ENCODE data around the gene ZNF544.

The ZNF544 gene

GRCh38 chr19:58237324-58237723 lies 8.6 kb downstream of the ZNF544 start:
- Histone ChIP-seq H3K18ac (ENCODE audit: low read length) (no peak overlapping the region), H4K12ac (ENCODE audit: low read depth, low read length) (no peak overlapping the region), H2AK5ac (ENCODE audit: low read length) (no peak overlapping the region), H4K91ac (ENCODE audit: low read depth, low read length) (no peak overlapping the region), H3K23ac (ENCODE audit: low read length) (no peak overlapping the region), H3K4me2 (ENCODE audit: low read length) (no peak overlapping the region), H3K4me1 (ENCODE audit: control insufficient read depth in 1 of 2, insufficient read depth in 2 of 2, low read length in 2 of 2) (no peaks in the 10 kb centered on the region), H3K14ac (ENCODE audit: low read length) (no peak overlapping the region), H2BK12ac (ENCODE audit: low read length) (no peak overlapping the region), H2AFZ (ENCODE audit: insufficient read depth, low read length, poor library complexity) (no peak overlapping the region), H3K4ac (ENCODE audit: low read depth, low read length) (no peak overlapping the region), H3K9ac (ENCODE audit: low read length) (no peak overlapping the region), H2BK120ac (ENCODE audit: insufficient read depth, low read length, poor library complexity) (no peak overlapping the region), H4K8ac (ENCODE audit: low read depth, low read length) (no peak overlapping the region), H2BK5ac (ENCODE audit: low read depth, low read length, poor library complexity) (no peak overlapping the region), H3K27ac (ENCODE audit: low read depth, low read length) (no peak overlapping the region), H3K36me3 (ENCODE audit: control insufficient read depth in 1 of 2, insufficient read depth in 2 of 2, low read length in 2 of 2) (peaks cover 44 to 59% of the 10 kb centered on the region in 2 experiments), H3K27me3 (ENCODE audit: insufficient read depth, low read length) (no peaks in the 10 kb centered on the region), H3K9me3 (ENCODE audit: insufficient read depth, low read depth, low read length) (peaks cover 1% of the 10 kb centered on the region), H3K79me2 (ENCODE audit: control insufficient read depth, insufficient read depth, low read length, poor library complexity) (no peaks in the 10 kb centered on the region), H3K79me1 (ENCODE audit: low read length) (no peaks in the 10 kb centered on the region), H3K4me3 (ENCODE audit: low read depth, low read length) (no peak overlapping the region)
- no peak for DNase-seq
- WGBS (ENCODE audit: extremely low coverage, insufficient coverage, insufficient read length), result no CpG with 5 or more reads among the region's 10 CpGs

- Histone ChIP-seq H3K18ac (ENCODE audit: low read length) (no peak overlapping the region), H3K4me2 (ENCODE audit: low read length) (no peak overlapping the region), H3K4me1 (ENCODE audit: control insufficient read depth in 1 of 2, insufficient read depth in 2 of 2, low read length in 2 of 2) (no peaks in the 10 kb centered on the region), H3K36me3 (ENCODE audit: control insufficient read depth in 1 of 2, insufficient read depth in 2 of 2, low read length in 2 of 2) (peaks cover 67 to 76% of the 10 kb centered on the region in 2 experiments), H4K8ac (ENCODE audit: low read depth, low read length) (no peak overlapping the region), H3K23ac (ENCODE audit: low read length) (no peak overlapping the region), H2AFZ (ENCODE audit: insufficient read depth, low read length, poor library complexity) (no peak overlapping the region), H2BK120ac (ENCODE audit: insufficient read depth, low read length, poor library complexity) (no peak overlapping the region), H3K27ac (ENCODE audit: low read depth, low read length) (no peak overlapping the region), H3K4me3 (ENCODE audit: low read depth, low read length) (no peak overlapping the region), H3K9me3 (ENCODE audit: insufficient read depth, low read depth, low read length) (peaks cover 17% of the 10 kb centered on the region), H3K79me1 (ENCODE audit: low read length) (no peaks in the 10 kb centered on the region), H2BK5ac (ENCODE audit: low read depth, low read length, poor library complexity) (no peak overlapping the region), H3K79me2 (ENCODE audit: control insufficient read depth, insufficient read depth, low read length, poor library complexity) (no peaks in the 10 kb centered on the region), H2AK5ac (ENCODE audit: low read length) (no peak overlapping the region), H4K91ac (ENCODE audit: low read depth, low read length) (no peak overlapping the region), H3K9ac (ENCODE audit: low read length) (no peak overlapping the region), H3K14ac (ENCODE audit: low read length) (no peak overlapping the region), H3K27me3 (ENCODE audit: insufficient read depth, low read length) (no peaks in the 10 kb centered on the region), H4K12ac (ENCODE audit: low read depth, low read length) (no peak overlapping the region), H3K4ac (ENCODE audit: low read depth, low read length) (no peak overlapping the region), H2BK12ac (ENCODE audit: low read length) (no peak overlapping the region)
- WGBS (ENCODE audit: extremely low coverage, insufficient coverage, insufficient read length), result no CpG with 5 or more reads among the region's 6 CpGs
- DNase-seq, result no peak
Observed at GRCh38 chr19:58243351-58243750, 14.6 kb downstream of the ZNF544 start.

GRCh38 chr19:58248886-58249285 lies 20.2 kb downstream of the ZNF544 start:
- H4K8ac ChIP-seq (ENCODE audit: low read depth, low read length), result no peak overlapping the region
- H3K27me3 ChIP-seq (ENCODE audit: insufficient read depth, low read length), result no peaks in the 10 kb centered on the region
- H2BK120ac ChIP-seq (ENCODE audit: insufficient read depth, low read length, poor library complexity), result no peak overlapping the region
- no peak overlapping the region for H3K4me2 ChIP-seq (ENCODE audit: low read length)
- H4K91ac ChIP-seq (ENCODE audit: low read depth, low read length), result no peak overlapping the region
- no peak overlapping the region for H4K12ac ChIP-seq (ENCODE audit: low read depth, low read length)
- H3K79me2 ChIP-seq (ENCODE audit: control insufficient read depth, insufficient read depth, low read length, poor library complexity), result no peaks in the 10 kb centered on the region
- DNase-seq, result no peak
- WGBS (ENCODE audit: extremely low coverage, insufficient coverage, insufficient read length), result no CpG with 5 or more reads among the region's 3 CpGs
- no peak overlapping the region for H3K18ac ChIP-seq (ENCODE audit: low read length)
- no peak overlapping the region for H3K27ac ChIP-seq (ENCODE audit: low read depth, low read length)
- H3K4me1 ChIP-seq (ENCODE audit: control insufficient read depth in 1 of 2, insufficient read depth in 2 of 2, low read length in 2 of 2), result no peaks in the 10 kb centered on the region
- no peak overlapping the region for H3K23ac ChIP-seq (ENCODE audit: low read length)
- H3K9ac ChIP-seq (ENCODE audit: low read length), result no peak overlapping the region
- H3K79me1 ChIP-seq (ENCODE audit: low read length), result no peaks in the 10 kb centered on the region
- no peak overlapping the region for H3K4ac ChIP-seq (ENCODE audit: low read depth, low read length)
- H3K14ac ChIP-seq (ENCODE audit: low read length), result no peak overlapping the region
- no peak overlapping the region for H2AK5ac ChIP-seq (ENCODE audit: low read length)
- no peak overlapping the region for H2AFZ ChIP-seq (ENCODE audit: insufficient read depth, low read length, poor library complexity)
- H2BK12ac ChIP-seq (ENCODE audit: low read length), result no peak overlapping the region
- H2BK5ac ChIP-seq (ENCODE audit: low read depth, low read length, poor library complexity), result no peak overlapping the region
- H3K9me3 ChIP-seq (ENCODE audit: insufficient read depth, low read depth, low read length), result peaks cover 32% of the 10 kb centered on the region
- no peak overlapping the region for H3K4me3 ChIP-seq (ENCODE audit: low read depth, low read length)
- peaks cover 50 to 75% of the 10 kb centered on the region in 2 experiments for H3K36me3 ChIP-seq (ENCODE audit: control insufficient read depth in 1 of 2, insufficient read depth in 2 of 2, low read length in 2 of 2)

- H4K91ac ChIP-seq (ENCODE audit: low read depth, low read length), result no peak overlapping the region
- no peaks in the 10 kb centered on the region for H3K79me1 ChIP-seq (ENCODE audit: low read length)
- no peak overlapping the region for H4K12ac ChIP-seq (ENCODE audit: low read depth, low read length)
- no peak overlapping the region for H3K14ac ChIP-seq (ENCODE audit: low read length)
- no peak for DNase-seq
- H2AK5ac ChIP-seq (ENCODE audit: low read length), result no peak overlapping the region
- H3K4me3 ChIP-seq (ENCODE audit: low read depth, low read length), result no peak overlapping the region
- 100% methylated on average over 1 of the region's 2 CpGs for WGBS (ENCODE audit: extremely low coverage, insufficient coverage, insufficient read length)
- no peak overlapping the region for H4K8ac ChIP-seq (ENCODE audit: low read depth, low read length)
- no peak overlapping the region for H2BK12ac ChIP-seq (ENCODE audit: low read length)
- no peaks in the 10 kb centered on the region for H3K4me1 ChIP-seq (ENCODE audit: control insufficient read depth in 1 of 2, insufficient read depth in 2 of 2, low read length in 2 of 2)
- H3K4me2 ChIP-seq (ENCODE audit: low read length), result no peak overlapping the region
- peaks cover 38 to 73% of the 10 kb centered on the region in 2 experiments for H3K36me3 ChIP-seq (ENCODE audit: control insufficient read depth in 1 of 2, insufficient read depth in 2 of 2, low read length in 2 of 2)
- H3K27ac ChIP-seq (ENCODE audit: low read depth, low read length), result no peak overlapping the region
- H3K4ac ChIP-seq (ENCODE audit: low read depth, low read length), result no peak overlapping the region
- no peak overlapping the region for H3K18ac ChIP-seq (ENCODE audit: low read length)
- no peaks in the 10 kb centered on the region for H3K27me3 ChIP-seq (ENCODE audit: insufficient read depth, low read length)
- H3K23ac ChIP-seq (ENCODE audit: low read length), result no peak overlapping the region
- H2BK120ac ChIP-seq (ENCODE audit: insufficient read depth, low read length, poor library complexity), result no peak overlapping the region
- peaks cover 39% of the 10 kb centered on the region for H3K9me3 ChIP-seq (ENCODE audit: insufficient read depth, low read depth, low read length)
- no peak overlapping the region for H2BK5ac ChIP-seq (ENCODE audit: low read depth, low read length, poor library complexity)
- no peaks in the 10 kb centered on the region for H3K79me2 ChIP-seq (ENCODE audit: control insufficient read depth, insufficient read depth, low read length, poor library complexity)
- H2AFZ ChIP-seq (ENCODE audit: insufficient read depth, low read length, poor library complexity), result no peak overlapping the region
- H3K9ac ChIP-seq (ENCODE audit: low read length), result no peak overlapping the region
Observed at GRCh38 chr19:58252102-58252685, 23.5 kb downstream of the ZNF544 start.

Data from trophoblast cell (in vitro differentiated cells and primary cell).